Placental pericyte (primary cell): ENCODE results near the gene LIG1. TPM values are rescaled to one million over a fixed set of nuclear protein-coding genes. Genes with fewer than 3 reads are reported as not detected.

Experiments
- total RNA-seq: library from RNA; depleted of rRNA; stranded (reverse); fragments of >200 nt; gene quantifications from 2 replicates; pipeline ENCODE4 v1.2.3, GENCODE V29; 2012

The LIG1 gene
- total RNA-seq = 8.3 and 47.2 TPM in 2 replicates

DNA sequence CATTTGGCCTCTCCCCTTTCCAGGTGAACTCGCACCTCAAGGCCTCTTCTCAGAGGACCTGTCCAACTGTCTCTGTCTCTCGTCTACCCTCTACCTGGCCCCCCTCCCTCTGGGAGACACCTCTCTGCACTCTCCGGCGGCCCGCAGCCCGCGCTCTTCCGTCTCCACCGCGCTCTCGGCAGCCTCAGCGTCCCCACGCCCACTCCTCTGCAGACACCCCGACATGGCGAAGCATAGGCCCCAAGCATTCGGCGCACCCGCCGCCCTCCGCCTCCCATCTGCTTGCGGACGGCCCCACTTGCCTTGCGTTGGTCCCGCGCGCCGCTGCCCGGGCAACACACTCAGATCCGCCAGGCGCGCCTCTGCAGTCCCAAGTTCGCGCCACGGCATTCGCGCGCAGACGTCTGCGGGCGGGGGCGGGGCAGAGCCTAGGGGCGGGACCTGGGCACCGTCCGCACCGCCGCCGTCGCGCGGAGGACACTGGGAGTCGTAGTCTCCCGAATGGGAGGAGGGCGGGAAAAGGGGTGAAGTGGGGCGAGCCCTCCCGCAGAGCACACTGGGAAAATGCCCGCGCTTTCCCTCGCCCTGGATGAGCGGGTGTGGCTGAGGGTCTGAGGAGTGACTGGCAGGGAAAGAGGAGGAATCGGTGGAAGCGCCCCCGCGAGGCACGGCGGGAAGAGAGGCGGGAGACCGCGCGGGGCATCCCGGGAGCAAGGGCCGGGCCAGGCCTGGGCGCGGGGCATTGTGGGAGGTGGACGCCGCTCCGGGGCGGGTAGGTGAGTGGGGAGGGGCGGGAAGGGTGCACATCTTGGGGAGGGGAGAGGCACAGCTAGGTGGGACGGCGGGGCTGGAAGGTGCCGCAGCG lies at the start of gene LIG1, which contains the start of gene ZSWIM9:
LIG1 (minus strand) TSS at position 406 of the 865 bp plus-strand sequence. CDS start 4,778 bp downstream, outside the sequence.
ZSWIM9 (plus strand) TSS at position 742 of the 865 bp plus-strand sequence. CDS start 1,123 bp downstream, outside the sequence.

DNA sequence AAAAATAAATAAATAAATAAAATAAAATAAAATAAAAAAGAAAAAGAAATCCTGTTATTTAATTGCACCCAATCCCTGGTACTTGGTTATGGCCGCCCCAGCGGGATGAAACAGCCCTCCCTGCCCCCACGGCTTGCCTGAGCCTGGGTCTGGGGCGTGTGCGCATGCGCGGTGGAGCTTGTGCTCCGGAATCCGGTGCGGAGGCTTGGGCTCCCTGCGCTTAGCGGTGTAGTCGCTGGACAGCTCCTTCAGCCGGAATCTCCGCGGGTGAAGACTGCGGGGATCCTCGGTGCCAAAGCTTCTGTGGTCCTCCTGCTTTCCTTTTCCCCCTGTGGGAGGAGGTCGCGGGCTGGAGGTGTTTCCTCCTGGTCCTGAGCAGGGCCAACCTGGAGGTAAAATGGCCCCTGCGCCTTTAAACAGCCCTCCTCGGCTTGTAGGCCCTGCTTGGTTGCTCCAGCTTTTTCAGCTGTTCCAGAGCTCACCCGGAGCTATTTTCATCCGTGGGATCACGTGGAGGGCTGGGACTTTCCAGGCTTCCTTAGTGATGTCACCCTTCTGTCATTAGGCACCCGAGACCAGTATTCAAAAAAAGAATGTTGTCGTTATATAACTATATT lies 59.7 kb downstream of the LIG1 start, which contains the start of gene PLA2G4C:
PLA2G4C (minus strand) TSS at position 468 of the 617 bp plus-strand sequence. CDS start 4,288 bp downstream, outside the sequence.

Other genes starting within 250 kb of the LIG1 start
- gene BSPH1, start 178.2 kb downstream of the LIG1 start, total RNA-seq = not detected in 2 replicates
- not detected in 2 replicates for gene ELSPBP1, start 175.7 kb downstream of the LIG1 start, total RNA-seq
- not detected in 2 replicates for gene CABP5, start 126.3 kb downstream of the LIG1 start, total RNA-seq
- 6.7 and 45.3 TPM in 2 replicates for gene PLA2G4C, start 59.5 kb downstream of the LIG1 start, total RNA-seq
- gene ZSWIM9, start 336 bp upstream of the LIG1 start, total RNA-seq = 2.0 and 3.0 TPM in 2 replicates
- gene CARD8, start 85.6 kb upstream of the LIG1 start, total RNA-seq = 13.1 and 32.8 TPM in 2 replicates
- gene ZNF114, start 99.7 kb upstream of the LIG1 start, total RNA-seq = 0.29 and 0.66 TPM in 2 replicates
- 139 and 150 TPM in 2 replicates for gene EMP3, start 155.2 kb upstream of the LIG1 start, total RNA-seq
- 3.3 and 5.0 TPM in 2 replicates for gene TMEM143, start 193.6 kb upstream of the LIG1 start, total RNA-seq
- gene SYNGR4, start 194.0 kb upstream of the LIG1 start, total RNA-seq = not detected in 2 replicates
- 128 and 129 TPM in 2 replicates for gene KDELR1, start 221.2 kb upstream of the LIG1 start, total RNA-seq
- 5.0 and 7.2 TPM in 2 replicates for gene GRIN2D, start 223.3 kb upstream of the LIG1 start, total RNA-seq